Psoas muscle (tissue), 8 donors: ENCODE data around the gene CRTC3. TPM values are rescaled to one million over a fixed set of nuclear protein-coding genes. Genes with fewer than 3 reads are reported as not detected.

Source experiments
- ATAC-seq, 4 donors: fragments of 200-7000 bp; cut with Tn5 transposase; one replicate each; pipeline ENCODE4 v1.9.1; 2020; ENCODE audit warnings: moderate library complexity in 3 of 4, mild to moderate bottlenecking in 2 of 4
- DNase-seq, 2 donors: peaks; one replicate each; pipeline ENCODE4 v3.0.0-alpha.2; 2020
- H3K27ac ChIP-seq: fragments of 200-600 bp; one replicate; pipeline ENCODE4 v1.8.0; 2022
- H3K27me3 ChIP-seq, 3 donors: fragments of 200-600 bp in 1 of 3; one replicate each; pipeline versions ENCODE4 v1.6.1 to v1.8.0; 2013 to 2022; ENCODE audit warnings: low read length in 2 of 3, mild to moderate bottlenecking in 2 of 3, moderate library complexity in 1 of 3; ENCODE audit not compliant: insufficient read depth in 3 of 3
- H3K36me3 ChIP-seq, 2 donors: fragments of 200-600 bp in 1 of 2; one replicate each; pipeline versions ENCODE4 v1.6.1 to v1.8.0; 2013 to 2022; ENCODE audit warnings: low read depth in 1 of 2, mild to moderate bottlenecking in 1 of 2, moderate library complexity in 1 of 2; ENCODE audit not compliant: insufficient read depth in 1 of 2
- H3K4me1 ChIP-seq: fragments of 200-600 bp; one replicate; pipeline ENCODE4 v1.8.0; 2022
- H3K4me3 ChIP-seq: fragments of 200-600 bp; one replicate; pipeline ENCODE4 v1.8.0; 2022; ENCODE audit warnings: mild to moderate bottlenecking
- H3K9me3 ChIP-seq: fragments of 200-600 bp; one replicate; pipeline ENCODE4 v1.8.0; 2022
- CTCF ChIP-seq: fragments of 200-600 bp; IDR thresholded peaks from one replicate; pipeline ENCODE4 v1.8.0; 2022; ENCODE audit warnings: antibody characterized with exemption
- WGBS, 3 donors: extraction: QIAGEN DNeasy Blood & Tissue Kit; methylation state at CpG; one replicate each; pipeline versions ENCODE4 v1.1.6 to v1.1.7; 2013; 5-methylcytosine and 5-hydroxymethylcytosine counted together
- intact Hi-C, 2 donors: fragments of 100-400 bp; cut with DNase I; formaldehyde crosslinking; loops; one replicate each; pipeline versions ENCODE4 v1.11.0 to v1.14.2; 2022
- polyA plus RNA-seq, 3 donors: library from polyadenylated mRNA; stranded (reverse); fragments of 200-250 nt; gene quantifications; one replicate each; pipeline ENCODE4 v1.2.3, GENCODE V29; 2013
- total RNA-seq, 4 donors: library from RNA; stranded (reverse); fragmentation: NEBNext Ultra II Directional in 2 of 4; extraction: Animal tissue kit (Norgen Biotek cat#: 25700) in 2 of 4; gene quantifications; one replicate each; pipeline versions ENCODE4 v1.2.1 to v1.2.4, GENCODE V29; 2021 to 2023
- donor health status: healthy with polysubstance abuse.
- donor health status: DM: no; HTN: no; CAD: no; lungs with moderate emphysema.
- donor health status: Bipolar disorder and iron deficiency.
- donor health status: healthy.
- donor health status: DM: yes; HTN: yes; CAD: no.
- donor health status: DM: no; HTN: no; CAD: no.
- donor health status: DM: no; HTN: no; CAD: no.
- donor health status: DM: yes; HTN: yes; CAD: no.

CRTC3 gene
- total and polyA plus RNA-seq, 7 donors: 6.9 to 30.8 (median 15.3) TPM

- Histone ChIP-seq H3K4me3 (no peak overlapping the region), H3K27ac (no peak overlapping the region), H3K27me3 (no peaks in the 10 kb centered on the region), H3K4me1 (no peaks in the 10 kb centered on the region), H3K9me3 (peaks cover 4% of the 10 kb centered on the region), H3K36me3 (peaks cover 6 to 58% of the 10 kb centered on the region in 2 donors)
- intact Hi-C loops: no loop called here
- no peak for TF ChIP-seq CTCF
- no peak for DNase-seq
- WGBS, 3 donors: 92 to 95% (median 94%) methylated on average over 7 of the region's 7 CpGs
- no peak for ATAC-seq
Observed at GRCh38 chr15:90643301-90643632, 113.5 kb downstream of the CRTC3 start.

- no peaks in the 10 kb centered on the region for H3K27me3 ChIP-seq
- no peak for TF ChIP-seq CTCF
- H3K9me3 ChIP-seq: peaks cover 4% of the 10 kb centered on the region
- no peak for ATAC-seq
- DNase-seq: no peak
- H3K36me3 ChIP-seq: peaks cover 6 to 46% of the 10 kb centered on the region in 2 donors
- WGBS, 3 donors: 78 to 80% (median 78%) methylated on average over 8 of the region's 8 CpGs
- no peak overlapping the region for H3K27ac ChIP-seq
- intact Hi-C loops: no loop called here
- H3K4me3 ChIP-seq: no peak overlapping the region
- H3K4me1 ChIP-seq: no peaks in the 10 kb centered on the region
Observed at GRCh38 chr15:90644526-90644925, 114.8 kb downstream of the CRTC3 start.

DNA sequence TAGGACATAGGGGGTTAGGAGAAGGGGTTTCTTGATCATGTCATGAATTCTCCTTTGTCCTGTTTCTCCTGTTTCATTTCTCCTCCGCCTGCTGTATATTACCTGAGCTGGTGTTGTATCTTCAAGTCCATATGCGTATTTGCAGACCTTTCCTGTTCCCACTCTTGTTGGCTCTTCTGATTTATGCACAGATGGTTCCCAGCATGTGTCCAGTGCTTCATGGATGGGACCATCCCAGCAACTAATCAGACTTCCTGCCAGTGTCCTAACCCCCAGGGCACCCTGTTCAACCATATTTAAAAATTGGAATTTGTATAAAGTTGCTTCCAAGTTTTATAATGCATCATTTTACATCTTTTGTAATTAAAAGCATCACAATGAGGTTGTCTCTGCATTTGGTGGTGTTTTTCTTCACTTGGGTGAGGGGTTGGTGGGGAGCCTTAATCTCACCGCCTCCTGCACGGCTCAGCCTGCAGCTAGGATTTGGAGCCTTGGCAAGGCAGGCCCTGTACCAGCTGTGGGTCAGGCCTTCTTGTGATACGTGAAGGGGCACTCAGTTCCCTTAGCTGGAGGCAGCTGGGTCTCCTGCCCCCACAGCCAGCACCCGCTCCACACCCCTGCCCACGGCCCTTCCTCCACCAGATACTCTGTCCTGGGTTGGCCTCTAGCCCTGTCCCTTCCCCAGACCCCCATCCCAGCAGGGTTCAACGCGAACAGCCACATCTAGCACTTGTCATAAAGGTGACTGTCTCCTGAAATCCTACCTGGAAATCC lies 115.4 kb downstream of the CRTC3 start:
- TF ChIP-seq CTCF: no peak
- H3K27ac ChIP-seq: no peak overlapping the region
- intact Hi-C loops: no loop called here
- ATAC-seq (no peak), DNase-seq (no peak)
- H3K9me3 ChIP-seq: peaks cover 4% of the 10 kb centered on the region
- 68 to 73% (median 68%) methylated on average over 9 of the region's 9 CpGs for WGBS, 3 donors
- H3K4me3 ChIP-seq: no peak overlapping the region
- no peaks in the 10 kb centered on the region for H3K27me3 ChIP-seq
- H3K4me1 ChIP-seq: no peaks in the 10 kb centered on the region
- H3K36me3 ChIP-seq: peaks cover 6 to 42% of the 10 kb centered on the region in 2 donors

GRCh38 chr15:90645873-90646575 lies 116.3 kb downstream of the CRTC3 start:
- Histone ChIP-seq H3K4me1 (no peaks in the 10 kb centered on the region), H3K4me3 (no peak overlapping the region), H3K27me3 (no peaks in the 10 kb centered on the region), H3K9me3 (peaks cover 4% of the 10 kb centered on the region), H3K27ac (peak overlapping the region; percentile 30), H3K36me3 (peaks cover 6 to 33% of the 10 kb centered on the region in 2 donors)
- WGBS, 3 donors: 65 to 75% (median 65%) methylated on average over 22 to 23 of the region's 23 CpGs
- no peak for TF ChIP-seq CTCF
- DNase-seq: no peak
- intact Hi-C loops: no loop called here
- ATAC-seq: peak in 3 of 4 donors; percentile 26 to 37 (median 29)
